GM21786 (cell line): ENCODE results near the gene CLCF1.

Source experiments
- ATAC-seq: cut with Tn5 transposase; IDR thresholded peaks from one replicate; pipeline ENCODE4 v1.9.1; 2021; ENCODE audit not compliant: unreplicated experiment

CLCF1 gene

DNA sequence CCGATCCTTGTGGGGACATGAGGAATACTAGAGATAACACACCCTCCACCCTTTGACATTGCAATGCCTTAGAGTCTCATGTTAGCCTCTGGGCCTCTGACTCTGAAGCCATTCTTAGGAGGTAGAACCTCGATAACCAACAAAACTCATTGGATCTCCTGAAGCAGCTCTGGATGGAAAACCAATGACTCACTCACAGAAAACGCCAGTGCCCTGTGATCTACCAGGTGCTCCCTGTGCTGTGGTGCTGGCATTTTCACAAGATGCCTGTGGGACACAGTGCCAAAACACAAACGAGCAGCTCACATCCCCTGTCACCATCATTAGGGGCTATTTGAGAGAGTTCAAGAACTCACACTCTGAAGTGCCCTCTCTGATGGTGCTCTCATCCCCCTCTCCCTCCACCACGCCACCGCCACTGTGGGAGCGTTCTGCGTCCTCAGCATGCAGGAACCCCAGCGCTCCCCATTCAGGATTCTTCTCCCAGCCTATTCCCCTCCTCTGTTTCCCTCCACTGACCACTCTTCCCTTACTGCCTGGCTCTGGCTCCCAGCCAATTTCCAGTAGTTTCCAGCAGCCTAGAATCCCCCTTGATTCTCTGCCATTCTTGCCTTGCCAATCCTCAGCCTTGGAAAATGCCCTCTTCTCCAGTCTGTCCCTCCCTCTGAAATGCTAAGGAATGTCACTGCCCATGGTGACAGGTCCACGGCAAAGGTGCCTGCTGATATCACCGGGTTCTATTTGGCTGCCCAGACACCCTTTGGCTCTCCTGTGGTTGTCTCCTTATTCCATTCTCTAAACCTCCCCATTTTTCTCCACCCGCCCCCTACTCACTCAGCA lies 15.3 kb downstream of the CLCF1 start:
- ATAC-seq: no peak

DNA sequence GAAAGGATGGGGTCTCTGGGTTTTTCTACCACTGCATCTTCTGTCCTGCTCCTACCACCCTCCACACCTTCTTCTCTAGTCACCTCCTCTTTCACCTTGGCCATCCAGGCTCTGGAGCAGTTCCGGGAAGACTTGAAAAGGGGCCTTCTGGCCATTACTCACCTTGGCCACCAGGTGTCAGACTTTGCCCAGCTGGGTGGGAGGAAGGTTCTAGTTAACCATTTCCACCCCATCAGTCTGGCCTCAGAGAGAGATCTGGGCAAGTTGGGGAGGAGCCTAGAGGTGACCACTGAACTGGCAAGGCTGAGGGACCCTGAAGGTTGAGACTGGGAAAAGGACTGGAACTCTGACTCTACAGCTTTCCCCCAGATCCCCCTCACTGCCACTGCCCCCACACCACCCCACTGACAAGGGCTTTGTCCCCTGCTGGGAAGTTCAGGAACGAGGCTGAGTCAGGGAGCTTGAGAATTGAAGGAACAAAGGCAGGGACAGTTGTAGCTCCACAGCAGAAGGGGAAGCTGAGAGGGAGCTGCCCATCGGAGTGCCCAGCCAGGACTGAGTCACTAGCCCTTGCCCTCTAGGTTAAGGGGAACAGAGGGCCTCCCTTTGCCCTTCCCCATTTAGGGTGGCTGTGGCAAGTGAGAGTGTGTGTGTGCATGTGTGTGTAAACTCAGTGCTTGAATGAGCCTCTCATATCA lies 16.4 kb downstream of the CLCF1 start:
- no peak for ATAC-seq

DNA sequence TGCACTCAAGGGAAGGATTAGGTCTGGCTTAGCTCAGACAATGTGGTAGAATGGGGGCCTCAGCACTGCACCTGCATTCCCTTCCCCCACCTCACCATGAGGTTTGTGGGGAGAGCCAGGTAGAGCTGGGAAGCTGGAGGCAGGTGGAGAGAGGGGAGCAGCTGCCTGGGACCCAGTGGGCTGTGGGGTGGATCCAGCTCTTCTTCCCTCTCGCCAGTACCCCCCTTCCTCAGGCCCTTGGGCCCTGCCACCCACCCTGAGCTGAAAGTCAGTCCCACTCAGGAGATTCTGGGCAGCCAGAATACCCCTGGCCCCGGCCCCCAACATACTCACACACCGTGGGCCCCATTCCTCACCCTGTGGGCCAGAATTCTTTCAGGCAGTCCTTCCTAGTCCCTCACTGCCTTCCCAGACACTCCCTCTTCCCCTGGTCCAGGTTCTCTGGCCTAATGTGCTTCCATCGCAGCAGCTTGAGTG lies 17.0 kb downstream of the CLCF1 start:
- ATAC-seq: no peak

DNA sequence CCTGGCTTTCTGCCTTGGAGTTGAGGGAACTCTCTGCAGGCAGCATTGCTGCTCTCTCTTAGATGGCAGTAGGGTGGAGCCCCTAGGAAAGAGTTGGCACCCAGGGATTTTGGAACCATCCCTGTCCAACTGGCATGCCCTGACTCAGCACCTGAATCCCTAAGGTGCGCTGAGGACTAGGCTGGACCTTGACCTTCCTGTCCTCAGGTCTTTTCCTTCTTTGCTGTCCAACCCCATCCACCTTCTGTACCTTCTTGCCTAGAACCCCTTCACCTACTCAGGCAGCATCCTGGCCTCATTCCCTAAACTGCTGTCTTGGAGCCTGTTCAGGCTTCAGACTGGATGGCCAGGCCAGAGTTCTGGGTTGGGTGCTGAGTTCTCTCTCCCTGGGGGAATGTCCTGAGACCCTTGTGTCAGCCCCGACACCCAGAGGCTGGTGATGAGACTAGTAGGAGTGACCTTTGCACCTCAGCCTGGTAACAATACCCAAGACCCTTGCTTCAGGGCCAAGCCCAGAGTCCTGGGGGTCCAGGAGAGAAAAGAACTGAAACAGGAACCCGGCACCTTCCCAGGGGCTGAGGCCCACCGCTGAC lies 17.5 kb downstream of the CLCF1 start:
- no peak for ATAC-seq

DNA sequence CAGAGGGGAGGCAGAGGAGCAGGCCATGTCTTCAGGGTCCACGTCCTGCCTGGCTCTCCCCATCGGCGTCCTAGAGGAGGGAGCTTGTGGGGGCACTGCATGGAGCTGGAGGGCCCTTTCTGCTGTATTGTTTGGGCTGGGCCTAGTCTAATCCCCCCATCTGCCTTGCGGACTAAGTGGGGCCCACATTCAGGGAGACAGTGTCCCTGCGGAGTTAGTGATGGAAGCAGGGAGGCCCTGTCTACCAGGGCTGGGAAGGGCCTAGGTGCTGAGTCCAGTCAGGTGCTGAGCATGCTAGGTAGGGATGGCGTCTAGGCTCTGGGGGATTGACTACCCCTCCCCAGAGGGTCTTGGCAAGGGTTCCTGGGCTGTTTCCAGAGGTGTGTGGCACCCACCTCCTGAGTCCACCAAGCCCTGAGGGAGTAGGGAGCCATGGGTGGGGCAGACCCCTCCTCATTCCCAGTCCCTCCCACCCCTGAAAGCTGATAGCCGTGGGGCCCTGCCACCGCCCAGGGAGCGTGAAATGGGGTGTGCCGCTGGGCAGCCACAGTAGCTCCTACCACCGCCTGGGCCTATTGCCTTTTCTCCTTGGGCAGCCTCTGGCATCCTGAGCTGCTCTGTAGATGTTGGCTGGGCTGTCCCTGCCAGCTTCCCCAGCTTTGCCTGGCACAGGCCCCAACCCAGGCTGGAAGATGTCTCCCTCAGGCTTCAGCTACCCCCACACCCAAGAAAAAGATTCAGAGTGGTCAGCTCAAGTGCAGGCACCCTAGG lies 18.2 kb downstream of the CLCF1 start:
- no peak for ATAC-seq

DNA sequence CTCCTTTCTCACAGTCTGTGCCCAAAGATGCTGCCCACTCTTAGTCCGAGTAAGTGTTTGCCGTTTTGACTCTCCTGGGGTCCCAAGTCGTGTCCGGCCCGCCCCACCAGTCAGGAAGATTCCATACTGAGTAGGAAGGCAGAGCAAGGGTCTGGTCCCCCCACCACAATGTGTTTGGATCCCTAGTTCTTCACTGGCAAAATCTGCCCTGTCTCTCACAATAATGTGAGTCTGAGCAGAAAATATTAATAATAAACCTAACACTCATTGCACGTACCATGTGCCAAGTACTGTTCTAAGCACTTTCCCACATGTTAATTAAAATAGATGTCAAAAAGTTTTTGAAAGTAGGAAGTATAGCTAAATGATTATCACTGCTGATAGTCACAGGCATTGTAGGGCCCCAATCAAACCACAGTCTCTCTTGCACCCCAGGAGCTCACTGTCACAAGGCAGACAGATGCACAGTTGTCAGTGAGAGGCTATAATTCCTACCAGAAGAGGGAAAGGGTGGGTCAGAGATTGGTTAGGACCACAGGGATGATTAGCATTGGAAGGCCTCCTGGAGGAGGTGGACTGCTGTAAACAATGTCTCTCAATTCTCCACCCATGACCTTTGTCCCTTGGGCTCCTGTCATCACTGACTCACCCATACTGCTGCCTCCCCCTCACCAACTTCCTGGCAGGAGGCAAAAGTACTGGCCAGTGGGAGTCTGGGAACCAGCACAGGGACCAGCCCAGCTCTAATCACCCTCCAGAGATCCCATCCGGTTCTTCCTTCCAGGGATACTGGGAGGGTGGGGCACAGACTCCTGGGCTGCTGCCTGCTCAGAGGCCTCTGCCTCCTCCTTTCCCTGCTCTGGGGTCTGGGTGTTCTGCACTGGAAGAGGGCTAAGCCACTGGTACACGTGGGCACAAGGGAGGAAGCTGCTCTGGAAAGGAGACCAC lies 19.0 kb downstream of the CLCF1 start:
- ATAC-seq: no peak

DNA sequence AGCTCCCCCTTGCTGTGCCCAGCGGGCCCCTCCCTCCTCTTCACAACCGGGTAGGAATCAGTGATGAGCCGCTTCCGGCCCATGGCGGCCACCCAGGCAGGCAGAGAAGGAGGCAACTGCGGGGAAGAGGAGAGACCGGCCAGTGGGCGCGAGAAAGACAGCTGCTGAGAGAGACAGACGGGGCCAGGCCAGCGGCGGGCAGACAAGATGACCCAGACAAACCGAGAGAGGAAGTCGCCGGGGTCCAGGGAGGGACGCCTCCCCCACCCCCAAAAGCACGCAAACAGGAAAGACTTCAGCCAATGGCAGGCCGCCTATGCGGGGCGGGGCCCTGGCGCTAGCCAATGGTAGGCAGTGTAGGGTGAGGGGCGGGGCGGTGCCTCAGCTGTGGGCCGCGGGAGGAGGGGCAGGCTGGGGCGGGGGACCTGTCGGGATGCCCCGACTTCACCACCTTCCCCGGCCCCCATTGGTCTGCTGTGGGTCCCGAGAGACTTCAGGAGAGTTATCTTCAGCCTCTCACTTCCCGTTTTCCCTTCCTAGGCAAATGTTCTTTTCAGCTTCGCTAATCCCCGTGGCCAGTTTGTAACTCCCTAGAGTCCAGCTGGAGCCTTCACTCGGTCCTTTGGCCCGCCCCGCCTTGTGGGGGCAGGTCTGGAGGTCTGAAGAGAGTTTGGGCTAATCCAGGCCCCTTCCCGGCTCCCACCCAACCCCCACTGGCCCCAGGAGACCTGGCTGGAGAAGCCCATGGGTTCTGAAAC lies 19.9 kb downstream of the CLCF1 start, which contains the start of gene POLD4:
POLD4 (minus strand) TSS at position 230 of the 758 bp plus-strand sequence; CDS start at position 83, 147 bp downstream.
- peak; percentile 62 for ATAC-seq

DNA sequence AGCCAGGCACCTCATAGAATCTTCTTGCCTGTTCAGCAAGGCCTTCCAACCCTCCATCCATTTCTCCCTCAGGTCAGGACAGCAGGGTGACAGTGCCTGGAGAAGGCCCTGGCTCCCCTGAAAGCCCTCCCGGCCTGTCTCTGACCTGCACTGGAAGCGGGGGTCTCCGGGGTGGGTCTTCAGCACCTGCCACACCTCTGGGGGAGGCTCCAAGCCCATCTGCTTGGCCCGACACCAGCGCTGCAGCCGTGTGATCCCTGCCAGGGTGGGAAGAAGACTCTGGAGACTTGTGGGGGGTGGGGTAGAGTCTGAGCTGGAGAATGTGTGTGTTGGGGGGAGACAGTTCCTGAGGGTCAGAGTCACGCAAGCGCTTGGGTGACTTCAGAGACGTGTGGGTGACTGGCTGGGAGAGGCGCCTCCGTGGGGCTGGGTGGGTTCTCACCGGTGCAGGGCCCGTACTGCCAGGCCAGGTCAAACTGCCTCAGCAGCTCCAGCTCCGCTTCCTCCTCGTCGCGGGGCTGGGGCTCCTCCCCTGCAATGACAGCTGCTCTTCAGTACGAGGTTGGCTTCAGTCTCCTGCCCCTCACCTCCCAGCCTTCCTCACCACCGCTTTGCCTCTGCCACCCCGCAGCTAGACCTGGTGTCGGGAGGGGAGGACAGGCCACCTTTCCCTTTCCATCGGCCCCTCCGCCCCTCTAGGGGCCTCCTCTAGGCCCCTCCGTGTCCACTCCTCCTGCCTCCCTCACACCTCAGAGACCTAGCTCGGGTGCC lies 20.7 kb downstream of the CLCF1 start:
- no peak for ATAC-seq

DNA sequence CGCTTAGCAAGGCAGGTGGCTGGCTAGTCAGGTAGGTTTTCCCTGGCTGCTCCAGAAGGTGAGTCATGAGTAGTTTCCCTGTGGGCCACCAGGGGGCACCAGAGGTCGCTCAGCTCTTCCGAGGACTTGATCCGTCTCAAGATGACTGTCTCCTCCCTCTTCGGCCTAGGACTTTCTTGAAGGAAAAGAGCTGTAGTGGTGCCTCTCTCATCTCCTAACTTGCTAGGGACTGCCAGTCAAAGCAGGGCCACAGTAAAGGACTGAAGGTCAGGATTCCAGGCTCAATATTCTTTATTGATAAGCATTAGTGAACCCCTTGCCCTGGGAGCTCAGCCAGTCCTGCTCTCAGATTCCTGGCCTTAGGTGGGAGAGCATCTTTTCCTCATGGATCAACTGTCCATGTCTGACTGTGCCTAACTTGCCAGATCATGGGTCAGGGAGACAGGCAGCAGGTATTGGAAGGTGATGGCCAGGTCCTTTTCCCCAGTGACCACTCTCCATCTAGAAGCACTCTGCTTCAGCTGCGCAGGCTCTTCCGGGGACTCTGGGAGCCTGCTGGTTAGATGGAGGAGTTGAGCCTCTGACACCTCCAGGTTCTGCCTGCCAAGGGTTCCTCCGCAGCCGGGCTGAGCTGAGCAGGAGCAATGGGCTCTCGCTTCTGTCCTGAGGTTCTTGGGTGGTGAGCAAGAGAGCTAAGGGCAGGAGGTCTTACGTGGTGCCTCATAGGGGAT lies 22.0 kb downstream of the CLCF1 start:
- no peak for ATAC-seq

DNA sequence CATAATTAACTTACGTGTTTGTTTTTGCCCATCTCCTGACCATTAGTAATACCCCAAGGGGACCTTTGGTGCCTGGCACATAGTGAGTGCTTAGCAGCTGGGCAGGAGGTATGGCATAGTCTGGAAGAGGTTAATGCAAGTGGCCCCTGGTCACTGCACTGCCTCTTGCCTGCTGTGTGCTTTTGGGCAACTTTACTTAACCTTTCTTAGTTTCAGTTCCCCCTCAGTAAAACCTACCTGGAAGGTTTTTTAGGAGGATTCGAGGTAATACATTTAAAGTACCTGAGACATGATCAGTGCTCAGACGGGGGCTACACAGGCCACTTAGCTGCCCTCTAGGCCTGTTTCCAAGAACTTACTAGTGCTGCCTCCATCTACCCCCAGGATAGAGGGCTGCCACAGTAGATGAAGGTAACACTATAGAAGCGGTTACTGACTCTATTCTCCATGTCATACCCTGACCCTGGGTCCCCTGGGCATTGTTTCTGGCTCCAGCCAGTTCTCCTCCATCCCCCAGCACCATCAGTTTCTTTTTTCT lies 23.4 kb downstream of the CLCF1 start:
- no peak for ATAC-seq

DNA sequence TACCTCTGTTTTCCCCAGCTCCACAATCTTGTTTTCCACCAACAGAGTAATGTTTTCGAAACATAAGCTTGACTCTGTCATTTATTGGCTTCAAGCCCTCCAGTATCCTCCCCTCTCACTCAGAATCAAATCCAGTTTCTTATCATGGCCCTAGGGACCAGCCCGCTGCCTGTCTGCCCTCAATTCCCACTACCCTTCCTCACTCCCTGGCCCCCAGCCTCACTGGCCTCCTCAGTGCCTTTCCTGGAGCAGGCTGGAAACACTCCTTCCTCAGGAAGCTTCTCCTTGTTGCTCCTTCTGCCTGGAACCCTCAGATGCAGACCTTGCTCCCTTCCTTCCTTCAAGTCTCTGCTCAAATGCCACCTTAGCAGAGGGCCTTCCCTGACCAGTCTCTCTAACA lies 23.9 kb downstream of the CLCF1 start:
- no peak for ATAC-seq

DNA sequence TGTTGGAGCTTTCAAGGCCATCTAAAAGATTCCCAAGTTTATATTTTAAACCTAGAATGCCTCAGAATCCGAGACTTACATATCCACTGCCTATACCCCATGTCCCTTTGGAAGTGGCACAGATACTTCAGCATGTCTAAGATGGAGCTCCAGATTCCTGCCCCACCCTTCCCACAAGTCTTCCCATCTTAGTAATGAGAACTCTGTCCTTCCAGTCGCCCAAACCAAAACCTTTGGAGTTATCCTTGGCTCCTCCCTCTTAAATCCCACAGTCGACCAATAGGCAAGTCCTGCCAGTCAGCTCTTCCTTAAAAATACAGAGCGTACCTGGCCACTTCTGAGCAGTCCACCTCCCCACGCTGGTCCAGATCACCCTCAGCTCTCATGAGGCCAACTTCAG lies 24.4 kb downstream of the CLCF1 start:
- no peak for ATAC-seq

DNA sequence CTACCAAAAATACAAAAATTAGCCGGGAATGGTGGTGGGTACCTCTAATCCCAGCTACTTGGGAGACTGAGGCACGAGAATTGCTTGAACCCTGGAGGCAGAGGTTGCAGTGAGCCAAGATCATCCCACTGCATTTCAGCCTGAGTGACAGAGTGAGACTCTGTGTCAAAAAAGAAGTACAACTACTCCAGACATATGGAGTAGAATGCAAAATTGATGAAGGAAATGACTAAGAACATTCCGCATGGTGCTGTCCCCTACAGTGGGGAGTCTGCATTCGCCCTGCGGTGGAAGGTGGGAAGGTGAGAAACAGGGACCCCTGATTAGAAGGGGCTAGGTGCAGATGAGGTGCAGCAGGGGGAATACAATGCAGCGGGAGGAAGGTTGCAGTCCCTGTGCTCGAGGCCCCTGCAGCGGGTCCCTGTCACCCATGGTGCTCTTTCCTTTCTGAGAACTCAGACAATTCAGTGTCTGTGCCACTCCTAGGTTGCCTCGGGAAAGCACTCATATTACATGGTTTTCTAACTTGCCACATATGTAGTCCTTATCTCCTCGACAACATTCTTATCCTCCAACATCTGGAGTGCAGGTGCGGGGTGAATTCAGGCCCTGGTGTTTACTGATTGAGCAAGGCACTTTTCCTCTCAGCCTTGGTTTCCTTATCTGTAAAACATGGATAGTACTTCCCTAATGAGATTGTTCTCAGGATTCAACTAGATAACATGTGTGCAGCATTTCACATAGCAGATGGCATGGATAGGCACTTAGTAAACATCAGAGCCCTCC lies 25.2 kb downstream of the CLCF1 start:
- ATAC-seq: no peak

DNA sequence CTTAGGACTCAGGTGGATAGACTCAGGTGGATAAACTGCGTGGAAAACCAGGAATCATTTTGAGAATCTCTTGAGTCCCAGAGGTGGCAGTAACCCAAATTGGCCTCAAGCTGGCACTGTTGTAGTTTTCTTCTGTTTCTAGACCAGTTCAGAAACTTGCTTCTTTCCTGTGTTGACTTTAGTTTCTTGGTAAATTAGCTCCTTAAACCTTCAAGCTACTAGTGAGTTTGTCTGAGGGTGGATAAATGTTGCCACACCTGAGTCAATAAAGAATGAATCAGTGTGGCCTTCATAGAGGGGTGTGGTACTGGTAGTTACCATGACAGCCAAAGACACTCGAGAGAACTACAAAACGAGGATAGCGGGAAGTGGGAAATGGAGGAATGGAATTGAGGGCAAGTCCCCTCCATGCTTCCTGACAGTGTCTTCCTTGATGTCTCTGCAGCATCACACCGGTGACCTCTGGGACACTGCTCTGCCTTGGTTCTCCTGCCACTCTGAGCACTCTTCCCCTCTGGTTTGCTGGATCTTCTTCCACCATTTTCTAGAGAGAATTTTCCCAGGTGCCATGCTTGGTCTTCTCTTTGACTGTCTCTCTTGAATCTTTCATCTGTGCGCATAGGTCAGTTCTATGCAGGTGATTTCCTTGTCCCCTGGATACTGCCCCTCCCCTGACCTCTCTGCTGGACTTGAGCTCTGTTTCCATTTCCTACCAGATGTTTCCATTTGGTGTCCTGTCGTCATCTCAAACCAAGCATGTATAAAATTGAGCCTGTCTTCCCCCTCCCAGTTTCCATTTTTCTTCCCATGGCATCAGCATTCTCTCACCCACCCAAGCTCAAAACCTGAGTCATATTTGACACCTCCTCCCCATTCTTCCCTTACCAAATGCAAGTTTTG lies 27.2 kb downstream of the CLCF1 start:
- ATAC-seq: no peak

DNA sequence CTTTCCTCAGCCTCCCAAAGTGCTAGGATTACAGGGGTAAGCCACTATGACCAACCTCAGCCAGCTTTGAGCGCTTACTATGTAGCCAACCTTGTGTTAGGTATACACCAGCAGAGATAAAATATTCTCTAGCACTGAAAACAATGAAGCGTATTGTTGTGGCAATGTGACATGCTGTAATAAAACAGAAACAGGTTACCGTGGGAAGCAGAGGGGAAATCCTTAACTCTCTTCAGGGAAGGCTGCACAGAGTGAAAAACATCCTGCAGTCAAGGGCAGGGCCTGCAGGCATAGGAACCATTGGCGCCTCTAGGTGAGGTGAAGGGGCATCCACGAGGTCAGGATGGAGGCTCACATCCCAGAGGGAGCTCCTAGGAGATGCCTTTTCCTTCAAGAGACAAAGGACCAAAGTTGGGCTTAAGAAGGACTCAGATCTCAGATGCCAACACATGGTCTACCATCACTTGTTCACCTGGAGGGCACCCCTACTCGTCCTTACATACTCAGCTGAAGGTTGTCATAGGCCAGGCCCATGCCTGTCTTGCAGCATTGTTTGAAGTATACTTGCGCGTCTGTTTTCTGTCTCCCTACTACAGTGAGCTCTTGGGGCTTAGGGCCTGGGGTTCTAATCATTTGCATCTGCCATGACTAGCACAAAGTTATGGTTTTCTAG lies 28.0 kb downstream of the CLCF1 start:
- ATAC-seq: no peak
